SKM-1 (cell line): Measurements from ENCODE around the gene COX19.
"Not testable (repeated sequence)": the region's sequence is repeated elsewhere in the genome, so short reads cannot be mapped to it uniquely, and the experiment has no call there.

Source experiments
- DNase-seq: peaks from one replicate; lab custom pipeline; 2025; ENCODE audit not compliant: unreplicated experiment; lab: John Stamatoyannopoulos, UW

COX19 gene

DNA sequence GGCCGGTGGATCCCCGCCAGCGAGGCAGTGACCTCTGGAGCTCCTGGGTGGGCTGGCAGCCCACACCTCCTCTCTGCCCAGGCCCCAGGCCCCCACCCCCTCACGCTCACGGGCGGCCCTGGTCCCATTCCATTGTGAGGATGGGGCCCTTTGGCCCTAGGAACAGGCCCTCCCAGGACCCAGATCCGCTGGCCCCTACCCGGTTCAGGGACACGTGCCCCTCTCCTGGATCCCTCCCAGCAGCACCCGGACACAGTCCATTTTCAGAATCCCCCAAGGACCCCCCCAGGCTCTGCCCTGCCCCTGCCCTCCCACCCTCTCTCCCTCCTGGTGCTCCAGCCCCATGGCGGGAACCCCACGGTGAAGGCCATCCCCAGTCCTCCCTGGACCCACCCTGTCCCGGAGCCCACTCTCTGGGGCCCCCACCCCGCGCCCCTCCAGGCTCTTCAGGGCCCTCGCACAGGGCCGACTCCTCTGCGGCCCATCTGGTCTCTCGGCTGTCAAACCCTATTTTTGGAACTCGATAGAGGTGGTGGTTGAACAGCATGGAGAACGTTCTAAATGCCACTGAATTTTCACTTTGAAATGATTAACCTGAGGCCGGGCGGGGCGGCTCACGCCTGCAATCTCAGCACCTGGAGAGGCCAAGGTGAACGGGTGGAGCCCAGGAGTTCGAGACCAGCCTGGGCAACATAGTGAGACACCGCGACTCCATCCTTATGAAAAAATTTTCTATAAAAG is 28.9 kb downstream of the COX19 start:
- DNase-seq, result no peak

DNA sequence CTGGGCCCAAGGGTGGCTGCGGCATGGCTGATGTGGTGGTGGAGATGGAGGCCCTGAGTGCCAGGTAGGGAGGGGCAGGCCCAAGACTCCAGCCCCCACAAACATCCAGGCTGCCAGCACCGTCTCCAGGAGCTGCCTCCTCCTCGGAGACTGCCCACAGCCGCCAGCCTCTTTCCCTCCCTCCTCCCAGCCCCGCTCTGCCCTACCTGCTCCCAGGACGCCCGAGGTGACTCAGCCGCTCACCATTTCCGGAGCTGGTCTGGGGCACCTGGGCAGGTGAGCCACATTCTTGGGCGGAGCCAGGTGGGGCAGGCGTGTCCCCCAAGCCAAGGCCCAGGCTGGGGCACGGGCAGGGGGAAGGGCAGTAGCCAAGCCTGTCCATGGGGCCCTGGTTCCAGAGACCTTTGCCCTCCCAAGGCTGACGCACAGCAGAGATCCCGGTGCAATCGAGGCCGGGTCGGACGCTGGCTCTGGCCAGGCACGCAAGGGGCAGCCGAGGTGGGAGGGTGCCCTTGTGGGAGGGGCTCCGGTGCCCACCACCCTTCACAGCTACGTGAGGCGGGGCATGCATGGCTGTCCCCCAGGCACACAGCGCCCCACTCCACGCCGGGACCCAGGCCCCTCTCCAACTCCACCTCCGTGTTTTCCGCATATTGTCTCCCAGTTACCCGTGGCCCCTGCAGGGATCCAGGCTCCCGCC is 29.6 kb downstream of the COX19 start:
- DNase-seq, result no peak

DNA sequence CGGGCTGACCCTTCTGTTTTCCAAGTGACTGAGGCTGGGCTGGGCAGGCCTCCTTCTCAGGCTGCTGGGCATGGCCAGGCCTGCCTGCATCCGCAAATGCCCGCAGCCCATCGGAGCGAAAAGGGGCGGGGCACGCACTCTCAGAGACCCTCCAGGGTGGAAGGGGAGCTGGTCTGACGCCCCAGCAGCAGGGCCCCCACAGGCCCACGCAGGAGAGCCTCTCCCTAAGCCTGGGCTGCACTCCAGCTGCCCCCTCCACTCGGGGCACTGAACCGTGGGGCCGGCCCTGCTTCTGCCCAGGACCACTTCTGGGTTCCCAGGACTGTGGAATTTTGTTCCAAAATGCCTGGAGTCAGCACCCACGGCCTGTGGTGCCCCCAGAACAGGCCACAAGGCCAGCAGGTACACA is 30.2 kb downstream of the COX19 start:
- DNase-seq, result no peak

- DNase-seq, result no peak
These were observed 30.6 kb downstream of the COX19 start for GRCh38 chr7:944744-945143.

DNA sequence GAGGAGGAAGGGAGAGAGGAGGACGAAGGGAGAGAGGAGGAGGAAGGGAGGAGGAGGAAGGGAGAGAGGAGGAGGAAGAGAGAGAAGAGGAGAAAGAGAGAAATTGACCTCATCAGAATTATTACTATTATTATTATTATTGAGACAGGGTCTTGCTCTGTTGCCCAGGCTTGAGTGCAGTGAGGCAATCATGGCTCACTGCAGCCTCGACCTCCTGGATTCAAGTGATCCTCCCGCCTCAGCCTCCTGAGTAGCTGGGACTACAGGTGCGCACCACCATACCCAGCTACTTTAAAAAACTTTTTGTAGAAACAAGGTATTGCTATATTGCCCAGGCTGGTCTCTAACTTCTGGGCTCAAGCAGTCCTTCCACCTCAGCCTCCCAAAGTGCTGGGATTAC is 31.6 kb downstream of the COX19 start:
- not testable (repeated sequence) for DNase-seq

DNA sequence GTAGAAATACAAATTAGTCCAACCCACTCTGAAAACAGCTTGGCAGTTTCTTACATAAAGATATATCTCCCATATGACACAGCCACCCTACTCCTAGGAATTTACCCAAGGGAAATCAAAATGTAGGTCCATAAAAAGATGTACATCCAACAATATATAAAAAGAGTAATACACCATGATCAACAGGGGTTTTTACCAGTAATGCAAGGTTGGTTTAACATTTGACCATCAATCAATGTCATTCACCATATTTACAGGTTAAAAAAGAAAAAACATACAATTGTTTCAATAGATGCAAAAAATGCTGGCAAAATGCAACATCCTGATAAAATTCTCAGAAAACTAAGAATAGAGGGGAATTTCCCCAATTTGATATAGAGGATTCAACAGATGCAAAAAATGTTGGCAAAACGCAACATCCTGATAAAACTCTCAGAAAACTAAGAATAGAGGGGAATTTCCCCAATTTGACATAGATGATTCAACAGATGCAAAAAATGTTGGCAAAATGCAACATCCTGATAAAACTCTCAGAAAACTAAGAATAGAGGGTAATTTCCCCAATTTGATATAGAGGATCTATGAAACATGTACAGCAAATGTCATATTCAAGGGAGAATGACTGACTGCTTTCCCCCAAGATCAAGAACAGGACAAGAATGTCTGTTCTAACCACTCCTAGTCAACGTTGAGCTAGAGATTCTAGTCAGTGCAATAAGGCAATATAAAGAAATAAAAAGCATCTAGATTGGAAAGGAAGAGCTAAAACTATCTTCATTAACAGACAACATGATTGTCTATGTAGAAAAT is 34.5 kb downstream of the COX19 start:
- no peak for DNase-seq

DNA sequence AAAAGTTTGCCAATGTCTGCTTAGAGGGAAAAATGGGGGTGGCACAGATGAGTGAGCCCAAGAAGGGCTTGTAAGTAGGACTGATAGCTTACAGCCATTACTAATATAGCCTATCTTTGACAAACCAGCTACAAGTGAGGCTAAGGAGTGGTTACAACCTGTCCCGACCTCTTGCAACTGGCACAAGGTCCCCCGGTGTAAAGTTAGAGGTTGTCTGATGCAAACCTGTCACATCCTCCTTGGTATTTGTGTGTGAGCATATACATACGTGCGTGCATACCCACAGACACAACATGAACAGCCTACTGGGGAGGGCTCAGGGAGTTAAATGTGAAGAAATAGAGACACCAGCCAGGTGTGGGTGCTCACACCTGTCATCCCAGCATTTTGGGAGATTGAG is 35.5 kb downstream of the COX19 start:
- no peak for DNase-seq

- no peak for DNase-seq
These were observed 36.7 kb downstream of the COX19 start for GRCh38 chr7:938546-939185.

DNA sequence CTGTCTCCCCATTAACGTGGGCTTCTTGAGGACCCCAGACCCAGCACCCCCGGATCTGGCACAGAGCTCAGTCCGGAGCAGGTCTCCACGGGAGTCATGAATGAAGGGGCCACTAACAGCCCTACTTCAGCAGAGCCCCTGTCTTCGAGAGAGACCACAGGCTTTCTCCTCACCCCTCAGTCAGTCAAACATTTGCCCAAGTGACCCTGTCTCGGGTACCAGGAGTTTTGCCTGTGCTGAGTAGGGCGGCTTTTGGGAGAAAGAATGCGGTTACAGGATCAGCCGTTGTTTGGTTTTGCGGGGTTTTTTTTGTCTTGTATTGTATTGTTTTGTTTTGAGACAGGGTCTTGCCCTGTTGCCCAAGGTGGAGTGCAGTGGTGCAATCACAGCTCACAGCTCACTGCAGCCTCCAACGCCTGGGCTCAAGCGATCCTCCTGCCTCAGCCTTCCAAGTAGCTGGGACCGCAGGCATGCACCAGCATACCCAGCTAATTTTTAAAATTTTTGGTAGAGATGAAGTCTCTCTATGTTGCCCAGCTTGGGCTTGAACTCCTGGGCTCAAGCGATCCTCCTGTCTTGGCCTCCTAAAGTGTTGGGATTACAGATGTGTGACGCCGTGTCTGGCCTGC is 37.4 kb downstream of the COX19 start:
- DNase-seq, result no peak

- no peak for DNase-seq
These were observed 38.8 kb downstream of the COX19 start for GRCh38 chr7:936386-937054.

DNA sequence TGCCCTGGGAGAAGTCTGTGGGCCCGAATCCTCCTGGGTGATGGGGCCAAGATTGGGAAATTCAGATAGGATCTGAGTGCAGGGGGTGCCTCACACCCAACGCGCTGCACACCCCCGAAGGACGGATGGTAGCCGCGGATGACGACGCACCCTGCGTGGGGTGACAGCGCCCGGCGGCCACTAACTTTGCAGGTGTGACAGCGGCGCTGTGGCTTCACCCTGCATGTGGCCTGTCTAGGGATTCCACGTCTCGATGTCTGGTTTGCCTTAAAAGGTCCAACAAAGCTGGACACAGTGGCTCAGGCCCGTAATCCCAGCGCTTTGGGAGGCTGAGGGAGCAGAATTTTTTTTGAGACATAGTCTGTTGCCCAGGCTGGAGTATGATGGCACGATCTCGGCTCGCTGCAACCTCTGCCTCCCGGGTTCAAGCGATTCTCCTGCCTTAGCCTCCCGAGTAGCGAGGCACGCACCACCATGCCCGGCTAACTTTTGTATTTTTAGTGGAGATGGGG is 39.4 kb downstream of the COX19 start:
- no peak for DNase-seq

GRCh38 chr7:935164-935873 is 40.0 kb downstream of the COX19 start:
- DNase-seq, result no peak

GRCh38 chr7:934469-935163 is 40.7 kb downstream of the COX19 start:
- no peak for DNase-seq

DNA sequence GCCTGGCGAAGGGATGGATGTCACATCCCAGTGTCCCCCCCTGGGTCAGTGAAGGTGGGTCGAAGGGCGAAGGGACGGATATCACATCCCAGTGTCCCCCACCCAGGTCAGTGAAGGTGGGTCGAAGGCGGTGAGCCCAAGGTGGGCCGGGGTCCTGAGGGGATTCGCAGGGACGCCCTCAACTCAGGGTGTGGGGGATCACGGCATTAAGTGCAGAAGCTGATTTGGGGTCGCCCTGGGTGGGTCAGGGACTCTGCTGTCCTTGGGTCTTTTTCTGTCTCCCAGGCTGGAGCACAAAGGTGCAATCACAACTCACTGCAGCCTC is 42.7 kb downstream of the COX19 start:
- DNase-seq, result no peak

GRCh38 chr7:931871-932650 is 43.3 kb downstream of the COX19 start:
- DNase-seq, result no peak

DNA sequence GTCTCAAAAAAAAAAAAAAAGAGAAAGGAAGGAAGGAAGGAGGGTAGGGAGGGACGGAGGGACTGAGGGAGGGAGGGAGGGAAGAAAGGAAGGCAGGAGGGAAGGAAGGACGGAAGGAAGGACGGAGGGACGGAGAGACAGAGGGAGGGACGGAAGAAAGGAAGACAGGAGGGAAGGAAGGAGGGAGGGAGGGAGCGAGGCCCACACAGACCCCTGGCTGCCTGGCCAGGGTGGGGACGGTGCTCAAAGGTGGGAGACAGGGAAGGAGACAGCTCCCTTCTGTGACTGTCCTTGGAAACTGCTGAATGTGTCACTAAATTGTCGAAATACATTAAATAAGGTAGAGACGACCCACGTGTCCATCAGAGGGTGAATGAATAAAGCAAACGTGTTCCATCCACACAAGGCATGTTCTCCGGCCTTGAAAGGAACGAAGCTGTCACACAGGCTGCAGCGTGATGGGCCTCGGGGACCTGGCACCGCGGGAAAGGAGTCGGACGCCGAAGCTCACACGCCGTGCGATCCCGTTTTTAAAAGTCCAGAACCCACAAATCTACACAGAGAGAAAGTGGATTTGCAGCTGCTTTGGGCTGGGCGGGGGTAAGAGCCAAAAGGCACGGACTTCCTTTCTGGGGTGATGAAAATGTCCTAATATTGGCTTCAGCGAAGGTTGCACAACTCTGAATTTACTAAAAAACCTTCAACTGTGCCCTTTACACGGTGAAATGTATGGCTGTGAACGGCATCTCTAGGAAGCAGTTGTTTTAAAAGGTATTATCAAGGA is 44.2 kb downstream of the COX19 start:
- DNase-seq, result peak; percentile 80

DNA sequence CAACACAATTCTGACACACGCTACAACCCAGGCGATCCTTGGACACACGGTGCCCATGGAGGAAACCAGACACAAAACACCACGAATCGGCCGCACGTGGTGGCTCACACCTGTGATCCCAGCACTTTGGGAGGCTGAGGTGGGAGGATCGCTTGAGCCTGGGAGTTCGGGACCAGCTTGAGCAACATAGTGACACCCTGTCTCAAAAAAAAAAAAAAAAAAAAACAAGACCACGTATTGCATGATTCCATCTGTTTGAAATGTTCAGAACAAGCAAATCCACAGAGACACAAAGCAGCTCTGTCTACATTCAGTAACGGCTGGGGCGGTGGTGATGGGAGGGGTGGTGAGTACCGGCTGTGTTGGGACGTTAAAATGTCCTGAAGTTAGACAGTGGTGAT is 46.0 kb downstream of the COX19 start:
- DNase-seq, result no peak
